GM21367 (cell line): ENCODE results near the gene EIF4G3.

Experiments
- ATAC-seq: cut with Tn5 transposase; IDR thresholded peaks from one replicate; pipeline ENCODE4 v1.9.1; 2021; ENCODE audit not compliant: unreplicated experiment

The EIF4G3 gene

GRCh38 chr1:20998826-20999225 is 177.9 kb downstream of the EIF4G3 start:
- ATAC-seq: no peak

GRCh38 chr1:20997602-20998224 is 179.0 kb downstream of the EIF4G3 start:
- no peak for ATAC-seq

- no peak for ATAC-seq
These were observed 180.1 kb downstream of the EIF4G3 start for GRCh38 chr1:20996554-20996953.

GRCh38 chr1:20993716-20994575 is 182.8 kb downstream of the EIF4G3 start:
- no peak for ATAC-seq

- ATAC-seq: no peak
These were observed 184.2 kb downstream of the EIF4G3 start for GRCh38 chr1:20992322-20993056.

- no peak for ATAC-seq
These were observed 187.8 kb downstream of the EIF4G3 start for GRCh38 chr1:20988943-20989342.

- ATAC-seq: no peak
These were observed 188.6 kb downstream of the EIF4G3 start for GRCh38 chr1:20987831-20988825.

GRCh38 chr1:20983297-20983889 is 193.3 kb downstream of the EIF4G3 start:
- no peak for ATAC-seq

- ATAC-seq: no peak
These were observed 194.4 kb downstream of the EIF4G3 start for GRCh38 chr1:20982316-20982715.

- ATAC-seq: no peak
These were observed 194.8 kb downstream of the EIF4G3 start for GRCh38 chr1:20981915-20982314.

- no peak for ATAC-seq
These were observed 196.6 kb downstream of the EIF4G3 start for GRCh38 chr1:20980051-20980450.

GRCh38 chr1:20978413-20978812 is 198.3 kb downstream of the EIF4G3 start:
- ATAC-seq: no peak

GRCh38 chr1:20975668-20976067 is 201.0 kb downstream of the EIF4G3 start:
- no peak for ATAC-seq

GRCh38 chr1:20974951-20975350 is 201.7 kb downstream of the EIF4G3 start:
- ATAC-seq: no peak

GRCh38 chr1:20974069-20974468 is 202.6 kb downstream of the EIF4G3 start:
- ATAC-seq: no peak

- no peak for ATAC-seq
These were observed 203.8 kb downstream of the EIF4G3 start for GRCh38 chr1:20972855-20973254.

GRCh38 chr1:20964540-20965484 is 211.9 kb downstream of the EIF4G3 start:
- peak; percentile 64 for ATAC-seq

- no peak for ATAC-seq
These were observed 214.0 kb downstream of the EIF4G3 start for GRCh38 chr1:20962576-20963258.
